Parathyroid adenoma (tissue), 2 donors: ENCODE results near the gene CADM2.

Experiments
- H2AFZ ChIP-seq: fragments of 300-600 bp; sonication (generic); one replicate; pipeline ENCODE4 v1.7.0; 2017; ENCODE audit warnings: antibody characterized with exemption, mild to moderate bottlenecking
- H3K27ac ChIP-seq: fragments of 300-600 bp; sonication (generic); one replicate; pipeline ENCODE4 v1.7.0; 2017
- H3K27me3 ChIP-seq: fragments of 300-600 bp; sonication (generic); one replicate; pipeline ENCODE4 v1.7.0; 2017; ENCODE audit warnings: low read length; ENCODE audit not compliant: control insufficient read depth, insufficient read depth
- H3K36me3 ChIP-seq: fragments of 300-600 bp; sonication (generic); one replicate; pipeline ENCODE4 v1.7.0; 2017; ENCODE audit warnings: low read length; ENCODE audit not compliant: control insufficient read depth, insufficient read depth
- H3K4me1 ChIP-seq: fragments of 300-600 bp; sonication (generic); one replicate; pipeline ENCODE4 v1.7.0; 2017; ENCODE audit warnings: control low read depth
- H3K4me2 ChIP-seq: fragments of 300-600 bp; sonication (generic); one replicate; pipeline ENCODE4 v1.7.0; 2017; ENCODE audit warnings: low read length
- H3K4me3 ChIP-seq: fragments of 300-600 bp; sonication (generic); one replicate; pipeline ENCODE4 v1.7.0; 2017; ENCODE audit warnings: low read depth, low read length
- H3K79me2 ChIP-seq: fragments of 300-600 bp; sonication (generic); one replicate; pipeline ENCODE4 v1.7.0; 2017; ENCODE audit warnings: control low read depth
- H3K9ac ChIP-seq: fragments of 300-600 bp; sonication (generic); one replicate; pipeline ENCODE4 v1.7.0; 2017; ENCODE audit warnings: mild to moderate bottlenecking
- H3K9me3 ChIP-seq: fragments of 300-600 bp; sonication (generic); one replicate; pipeline ENCODE4 v1.7.0; 2017; ENCODE audit warnings: low read length; ENCODE audit not compliant: control insufficient read depth
- CTCF ChIP-seq: fragments of 300-600 bp; sonication (generic); IDR thresholded peaks from one replicate; pipeline ENCODE4 v1.7.0; 2017; ENCODE audit warnings: antibody characterized with exemption, mild to moderate bottlenecking
- donor health status: primary hyperparathyroidism.

Gene CADM2

GRCh38 chr3:84987706-84988504, 29.1 kb downstream of the CADM2 start:
- H3K4me3 ChIP-seq = no peak overlapping the region
- H3K36me3 ChIP-seq = no peaks in the 10 kb centered on the region
- no peak overlapping the region for H3K9ac ChIP-seq
- no peaks in the 10 kb centered on the region for H3K4me1 ChIP-seq
- H3K4me2 ChIP-seq = no peak overlapping the region
- TF ChIP-seq CTCF = no peak
- no peak overlapping the region for H3K27ac ChIP-seq
- no peak overlapping the region for H2AFZ ChIP-seq
- H3K79me2 ChIP-seq = no peaks in the 10 kb centered on the region
- H3K9me3 ChIP-seq = no peaks in the 10 kb centered on the region
- no peaks in the 10 kb centered on the region for H3K27me3 ChIP-seq

GRCh38 chr3:84989102-84989501, 30.3 kb downstream of the CADM2 start:
- Histone ChIP-seq H3K9me3 (no peaks in the 10 kb centered on the region), H3K4me1 (no peaks in the 10 kb centered on the region), H3K4me2 (no peak overlapping the region), H3K27me3 (no peaks in the 10 kb centered on the region), H3K4me3 (no peak overlapping the region), H3K9ac (no peak overlapping the region), H3K27ac (no peak overlapping the region), H3K79me2 (no peaks in the 10 kb centered on the region), H2AFZ (no peak overlapping the region), H3K36me3 (no peaks in the 10 kb centered on the region)
- TF ChIP-seq CTCF = no peak

GRCh38 chr3:84991422-84991900, 32.7 kb downstream of the CADM2 start:
- H2AFZ ChIP-seq = no peak overlapping the region
- no peak overlapping the region for H3K4me3 ChIP-seq
- TF ChIP-seq CTCF = no peak
- no peaks in the 10 kb centered on the region for H3K27me3 ChIP-seq
- H3K36me3 ChIP-seq = no peaks in the 10 kb centered on the region
- H3K27ac ChIP-seq = no peak overlapping the region
- H3K9me3 ChIP-seq = no peaks in the 10 kb centered on the region
- H3K79me2 ChIP-seq = no peaks in the 10 kb centered on the region
- H3K4me1 ChIP-seq = no peaks in the 10 kb centered on the region
- H3K4me2 ChIP-seq = no peak overlapping the region
- no peak overlapping the region for H3K9ac ChIP-seq

- no peak overlapping the region for H3K27ac ChIP-seq
- H3K9me3 ChIP-seq = no peaks in the 10 kb centered on the region
- no peaks in the 10 kb centered on the region for H3K27me3 ChIP-seq
- H3K4me1 ChIP-seq = no peaks in the 10 kb centered on the region
- no peaks in the 10 kb centered on the region for H3K79me2 ChIP-seq
- H3K4me3 ChIP-seq = no peak overlapping the region
- no peaks in the 10 kb centered on the region for H3K36me3 ChIP-seq
- H3K4me2 ChIP-seq = no peak overlapping the region
- TF ChIP-seq CTCF = no peak
- no peak overlapping the region for H2AFZ ChIP-seq
- H3K9ac ChIP-seq = no peak overlapping the region
Observed at GRCh38 chr3:84993956-84994355, 35.2 kb downstream of the CADM2 start.

GRCh38 chr3:84998545-84998944, 39.8 kb downstream of the CADM2 start:
- no peaks in the 10 kb centered on the region for H3K9me3 ChIP-seq
- no peaks in the 10 kb centered on the region for H3K4me1 ChIP-seq
- H3K27ac ChIP-seq = no peak overlapping the region
- TF ChIP-seq CTCF = no peak
- H2AFZ ChIP-seq = no peak overlapping the region
- no peak overlapping the region for H3K9ac ChIP-seq
- no peak overlapping the region for H3K4me2 ChIP-seq
- H3K79me2 ChIP-seq = no peaks in the 10 kb centered on the region
- no peaks in the 10 kb centered on the region for H3K27me3 ChIP-seq
- no peak overlapping the region for H3K4me3 ChIP-seq
- no peaks in the 10 kb centered on the region for H3K36me3 ChIP-seq
